ENCODE results near the gene THRA.
A peak's percentile ranks its signal among the peaks of the same experiment; 100 is the strongest.
"Not testable (repeated sequence)": the region's sequence is repeated elsewhere in the genome, so short reads cannot be mapped to it uniquely, and the experiment has no call there.

THRA gene

DNA sequence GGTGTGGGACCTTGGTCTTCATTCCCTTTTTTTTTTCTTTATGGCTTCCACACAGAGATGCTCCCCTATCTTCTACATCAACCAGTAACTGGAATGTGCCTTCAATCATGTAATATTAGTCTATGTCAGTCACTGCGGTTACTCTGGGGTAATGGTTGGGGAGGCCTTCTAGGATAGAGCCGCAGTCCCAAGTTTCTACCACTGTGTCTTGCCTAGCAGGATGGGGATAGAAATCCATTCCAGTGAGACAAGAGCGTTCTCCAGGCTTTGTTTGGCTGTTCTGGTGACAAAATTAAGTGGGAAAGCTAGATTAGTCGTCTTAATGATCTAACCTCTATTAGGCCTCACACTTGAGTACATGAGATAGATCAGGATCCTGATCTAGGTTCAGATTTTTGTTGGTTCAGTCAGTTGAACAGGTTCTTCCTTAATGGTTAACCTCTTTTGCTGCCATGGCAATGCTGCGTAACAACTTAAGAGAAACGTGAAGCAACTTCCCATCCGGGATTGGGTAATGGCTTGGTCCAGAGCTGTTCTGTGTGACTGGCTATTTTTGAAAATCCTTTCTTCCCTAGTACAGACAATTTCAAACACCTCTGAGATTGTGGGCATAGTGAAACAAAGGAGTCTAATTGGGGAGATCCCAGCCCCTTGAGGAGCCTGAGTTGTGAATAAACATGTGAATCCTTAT lies 67.7 kb downstream of the THRA start:
- DNase-seq (ENCODE audit: low read depth in 1 of 2, low spot score in 1 of 2): no peak
- in situ Hi-C loops (cut with HindIII; ENCODE audit: low pct_unique_long_range_greater_than_20kb, low sequenced_read_pairs): no loop called here
- no peak for TF ChIP-seq JUND (IDR thresholded peaks at IDR 0.05; ENCODE audit: low read depth)

- no peak for TF ChIP-seq JUND (IDR thresholded peaks at IDR 0.05; ENCODE audit: low read depth)
- DNase-seq (ENCODE audit: low read depth in 1 of 2, low spot score in 1 of 2): no peak
- in situ Hi-C loops (cut with HindIII; ENCODE audit: low pct_unique_long_range_greater_than_20kb, low sequenced_read_pairs): no loop called here
Observed at GRCh38 chr17:40134184-40134583, 71.4 kb downstream of the THRA start.

DNA sequence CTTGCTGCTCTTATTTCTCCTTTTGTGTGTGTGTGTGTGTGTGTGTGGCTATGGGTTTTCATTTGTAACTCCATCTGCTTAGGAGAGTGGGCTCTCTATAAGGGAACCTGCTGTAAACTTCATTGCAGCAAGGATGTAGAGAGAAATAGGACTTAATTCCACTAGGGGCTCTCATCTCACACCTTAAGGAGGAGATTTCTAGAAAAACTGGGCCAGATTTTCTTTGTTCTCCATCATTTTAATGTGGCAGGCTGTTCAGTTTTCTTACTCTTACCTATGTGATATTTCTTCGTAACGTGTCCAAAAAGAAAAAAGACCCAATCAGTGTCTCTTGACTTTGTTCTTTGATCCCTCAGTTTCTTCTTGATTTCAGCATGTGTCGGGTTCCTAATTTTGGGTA lies 73.1 kb downstream of the THRA start:
- TF ChIP-seq JUND (IDR thresholded peaks at IDR 0.05; ENCODE audit: low read depth): no peak
- in situ Hi-C loops (cut with HindIII; ENCODE audit: low pct_unique_long_range_greater_than_20kb, low sequenced_read_pairs): no loop called here
- DNase-seq (ENCODE audit: low read depth in 1 of 2, low spot score in 1 of 2): no peak

GRCh38 chr17:40139566-40140058 lies 76.8 kb downstream of the THRA start:
- in situ Hi-C loops (cut with HindIII; ENCODE audit: low pct_unique_long_range_greater_than_20kb, low sequenced_read_pairs): no loop called here
- no peak for TF ChIP-seq JUND (IDR thresholded peaks at IDR 0.05; ENCODE audit: low read depth)
- peak in 1 of 2 experiments; percentile 32 for DNase-seq (ENCODE audit: low read depth in 1 of 2, low spot score in 1 of 2)

DNA sequence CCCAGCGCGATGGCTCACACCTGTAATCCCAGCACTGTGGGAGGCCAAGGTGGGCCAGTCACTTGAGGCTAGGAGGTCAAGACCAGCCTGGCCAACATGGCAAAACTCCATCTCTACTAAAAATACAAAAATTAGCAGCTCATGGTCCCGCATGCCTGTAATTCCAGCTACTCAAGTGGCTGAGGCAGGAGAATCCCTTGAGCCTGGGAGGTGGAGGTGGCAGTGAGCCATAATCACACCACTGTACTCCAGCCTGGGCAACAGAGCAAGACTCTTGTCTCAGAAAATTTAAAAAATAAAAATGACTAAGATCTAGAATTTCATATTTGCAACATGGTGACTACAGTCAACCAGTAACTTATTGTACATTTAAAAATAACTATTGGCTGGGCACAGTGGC lies 80.4 kb downstream of the THRA start:
- DNase-seq (ENCODE audit: low read depth in 1 of 2, low spot score in 1 of 2); in situ Hi-C loops (cut with HindIII; ENCODE audit: low pct_unique_long_range_greater_than_20kb, low sequenced_read_pairs): not testable (repeated sequence)
